ENCODE results near the gene BAX. TPM values are rescaled to one million over a fixed set of nuclear protein-coding genes. Genes with fewer than 3 reads are reported as not detected.

Gene BAX
- polyA plus RNA-seq, 2 of the 4 experiments (the other 2 are of a cell fraction) = 134 to 299 TPM

- H3K4me3 ChIP-seq = peak overlapping the region; percentile 33; the same call in 2 of the 3 replicates
- no peaks in the 10 kb centered on the region for H3K9me3 ChIP-seq
- ATAC-seq = peak; percentile 5 to 25
- peak overlapping the region; percentile 80 for H3K4me2 ChIP-seq
- peaks cover 60% of the 10 kb centered on the region for H3K4me1 ChIP-seq
- FAIRE-seq = peak; percentile 65
- H3K27ac ChIP-seq = peak overlapping the region; percentile 92 to 96
- CTCF ChIA-PET = interaction anchor here (1.1 to 18.4 kb wide), 4 partner anchors 10 to 170 kb away, joined by 3 to 332 read pairs (median 4); no protein-coding TSS in a partner anchor
- peak; percentile 92 for DNase-seq (ENCODE audit: low read depth in 1 of 2, low spot score in 1 of 2)
- WGBS (ENCODE audit: missing lambda C conversion rate) = 1% methylated on average over 26 of the region's 28 CpGs
- POLR2A ChIA-PET = interaction anchor here (0.7 to 9.6 kb wide), 8 partner anchors 9 to 91 kb away, joined by 3 to 175 read pairs (median 7); partner anchors contain the start of genes BAX, NUCB1, PLEKHA4 and PPP1R15A
- peak; percentile 76 for TF ChIP-seq HMGXB4 (CRISPR knock-in tag; IDR thresholded peaks at IDR 0.05; ENCODE audit: borderline replicate concordance)
- TF ChIP-seq FOXS1 (CRISPR knock-in tag; IDR thresholded peaks at IDR 0.05) = peak; percentile 79
- TF ChIP-seq RAD21 (conservative IDR thresholded peaks at IDR 0.05 in 1 of 2, IDR thresholded peaks at IDR 0.05 in 1 of 2) = peak; percentile 12 to 27; a peak in 2 of 5 replicates
- TF ChIP-seq JUNB (IDR thresholded peaks at IDR 0.05) = peak; percentile 57
- TF ChIP-seq POLR2A (IDR thresholded peaks at IDR 0.05; ENCODE audit: low read length) = peak; percentile 35
- TF ChIP-seq HOXA7 (CRISPR knock-in tag; IDR thresholded peaks at IDR 0.05) = peak; percentile 74; the same call in 1 of the 2 replicates
- no peak for TF ChIP-seq SREBF2 (IDR thresholded peaks at IDR 0.05)
- TF ChIP-seq GATA3 (IDR thresholded peaks at IDR 0.05; ENCODE audit: borderline replicate concordance) = peak; percentile 30; the same call in 1 of the 2 replicates
- peak; percentile 85; the same call in 1 of the 2 replicates for TF ChIP-seq PBX3 (IDR thresholded peaks at IDR 0.05)
- peak; percentile 88 for TF ChIP-seq HEYL (CRISPR knock-in tag; IDR thresholded peaks at IDR 0.05)
- peak; percentile 85 to 96; a peak in 4 of 5 replicates for TF ChIP-seq JUN (IDR thresholded peaks at IDR 0.05)
- no peak for TF ChIP-seq KDM1A (IDR thresholded peaks at IDR 0.05; ENCODE audit: low read depth)
- peak; percentile 78; the same call in 1 of the 2 replicates for TF ChIP-seq MAZ (IDR thresholded peaks at IDR 0.05; ENCODE audit: borderline replicate concordance, low read depth, low read length)
- no peak for TF ChIP-seq KDM5A (IDR thresholded peaks at IDR 0.05)
- TF ChIP-seq HOXB5 (CRISPR knock-in tag; IDR thresholded peaks at IDR 0.05) = peak; percentile 63
- TF ChIP-seq EHF (CRISPR knock-in tag; IDR thresholded peaks at IDR 0.05) = peak; percentile 99
- TF ChIP-seq NFE2L2 (conservative IDR thresholded peaks at IDR 0.05; ENCODE audit: low read length) = peak; percentile 99
- peak; percentile 100 for TF ChIP-seq MAFK (IDR thresholded peaks at IDR 0.05; ENCODE audit: partially characterized antibody)
- peak; percentile 66 for TF ChIP-seq BCL3 (IDR thresholded peaks at IDR 0.05)
- TF ChIP-seq CHD2 (IDR thresholded peaks at IDR 0.05; ENCODE audit: low read length, partially characterized antibody) = peak; percentile 61
- peak; percentile 94; the same call in 1 of the 2 replicates for TF ChIP-seq TP53 (CRISPR knock-in tag; IDR thresholded peaks at IDR 0.05)
- no peak for TF ChIP-seq REST (IDR thresholded peaks at IDR 0.05)
- no peak for TF ChIP-seq CBX8 (IDR thresholded peaks at IDR 0.05)
- TF ChIP-seq NPAS2 (CRISPR knock-in tag; IDR thresholded peaks at IDR 0.05; ENCODE audit: borderline replicate concordance) = peak; percentile 35; the same call in 1 of the 2 replicates
- TF ChIP-seq SMC3 (IDR thresholded peaks at IDR 0.05) = 0 out of 3 replicates have a peak, but pooled peaks have one; percentile 17
- peak; percentile 26; the same call in 1 of the 2 replicates for TF ChIP-seq ZSCAN20 (CRISPR knock-in tag; IDR thresholded peaks at IDR 0.05)
- no peak for TF ChIP-seq HES2 (IDR thresholded peaks at IDR 0.05)
- TF ChIP-seq RARB (CRISPR knock-in tag; IDR thresholded peaks at IDR 0.05) = peak; percentile 72
- peak; percentile 62 to 87; a peak in 1 of 5 replicates for TF ChIP-seq EP300 (IDR thresholded peaks at IDR 0.05)
- peak; percentile 82; the same call in 1 of the 2 replicates for TF ChIP-seq FOSB (CRISPR knock-in tag; IDR thresholded peaks at IDR 0.05)
- TF ChIP-seq ZNF302 (CRISPR knock-in tag; IDR thresholded peaks at IDR 0.05) = peak; percentile 76; the same call in 1 of the 2 replicates
- no peak for TF ChIP-seq ESRRA (IDR thresholded peaks at IDR 0.05; ENCODE audit: borderline replicate concordance, low read length)
Measured at GRCh38 chr19:48963371-48964204, 8.9 kb downstream of the BAX start.
